Stimulated activated naive CD8-positive, alpha-beta T cell treated with anti-CD3 and anti-CD28 coated beads, Interleukin-15, amount 100 ng/mL, for 72 hours (primary cell): ENCODE data around the gene MRPL24.

Experiments used
- ATAC-seq: fragments of 150-1000 bp; cut with Tn5 transposase; 2 replicates; pipeline ENCODE4 v1.10.0; 2021; ENCODE audit warnings: mild to moderate bottlenecking, moderate library complexity
- DNase-seq, 2 donors: peaks; one replicate each; pipeline ENCODE4 v3.0.0; 2021 to 2022
- H3K27ac Mint-ChIP-seq, 2 donors: one replicate each; pipeline ENCODE4 v1.8.0; 2022; ENCODE audit warnings: mild to moderate bottlenecking in 2 of 2, mixed read lengths in 2 of 2, moderate library complexity in 2 of 2
- H3K27me3 Mint-ChIP-seq: one replicate; pipeline ENCODE4 v1.8.0; 2022; ENCODE audit warnings: mixed read lengths
- H3K4me1 Mint-ChIP-seq: one replicate; pipeline ENCODE4 v1.8.0; 2022; ENCODE audit warnings: mild to moderate bottlenecking, mixed read lengths
- H3K4me3 Mint-ChIP-seq, 2 donors: one replicate each; pipeline ENCODE4 v1.8.0; 2022; ENCODE audit warnings: mild to moderate bottlenecking in 2 of 2, mixed read lengths in 2 of 2, moderate library complexity in 1 of 2
- H3K9me3 Mint-ChIP-seq, 2 donors: one replicate each; pipeline ENCODE4 v1.8.0; 2022; ENCODE audit warnings: mixed read lengths in 2 of 2

Gene MRPL24

DNA sequence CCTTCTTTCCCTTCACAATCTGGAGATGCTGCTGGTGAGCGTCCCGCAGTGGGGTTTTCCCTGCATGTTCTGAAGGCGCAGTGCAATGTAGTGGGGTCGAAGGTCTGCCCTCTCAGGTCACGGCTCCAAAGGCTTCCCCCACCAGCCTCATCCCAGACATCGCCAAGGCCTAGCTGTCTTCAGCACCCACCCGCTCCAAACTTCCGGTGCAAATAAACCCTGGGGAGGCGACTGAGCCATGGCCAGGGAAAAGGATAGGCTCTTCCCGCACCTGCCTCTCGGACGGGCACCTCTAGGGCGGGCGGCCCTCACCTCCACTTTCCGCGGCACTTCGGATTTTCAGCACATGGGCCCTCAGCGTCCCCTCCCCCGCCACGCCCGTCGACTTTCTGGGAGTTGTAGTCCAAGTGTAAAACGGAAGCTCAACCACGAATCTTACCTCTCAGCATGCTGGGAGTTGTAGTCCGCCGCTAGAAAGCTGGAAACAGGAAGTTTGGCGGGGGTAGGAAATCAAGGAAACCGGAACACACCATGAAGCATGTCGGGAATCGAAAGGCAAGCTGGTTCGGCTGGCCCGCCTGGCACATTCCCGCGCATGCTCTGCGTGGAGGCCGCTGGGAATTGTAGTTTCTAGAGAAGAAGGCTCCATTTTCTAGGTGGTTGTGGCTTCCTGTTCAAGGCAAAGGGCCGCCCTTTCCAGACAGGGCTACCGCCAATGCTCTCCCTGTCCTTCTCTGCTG, at the start of gene MRPL24:
Gene MRPL24 (minus strand): TSS at position 348 of the 740 bp plus-strand sequence. CDS start 2,384 bp downstream, outside the sequence.
- Mint-ChIP-seq H3K27ac (peak within 1 kb of the TSS; percentile 97 to 98), H3K4me3 (peak within 1 kb of the TSS; percentile 95 to 98), H3K9me3 (no peaks in the 10 kb centered on the region), H3K27me3 (no peaks in the 10 kb centered on the region), H3K4me1 (peaks cover 67% of the 10 kb centered on the region)
- peak; percentile 90 for ATAC-seq
- DNase-seq, result peak; percentile 94 to 98

DNA sequence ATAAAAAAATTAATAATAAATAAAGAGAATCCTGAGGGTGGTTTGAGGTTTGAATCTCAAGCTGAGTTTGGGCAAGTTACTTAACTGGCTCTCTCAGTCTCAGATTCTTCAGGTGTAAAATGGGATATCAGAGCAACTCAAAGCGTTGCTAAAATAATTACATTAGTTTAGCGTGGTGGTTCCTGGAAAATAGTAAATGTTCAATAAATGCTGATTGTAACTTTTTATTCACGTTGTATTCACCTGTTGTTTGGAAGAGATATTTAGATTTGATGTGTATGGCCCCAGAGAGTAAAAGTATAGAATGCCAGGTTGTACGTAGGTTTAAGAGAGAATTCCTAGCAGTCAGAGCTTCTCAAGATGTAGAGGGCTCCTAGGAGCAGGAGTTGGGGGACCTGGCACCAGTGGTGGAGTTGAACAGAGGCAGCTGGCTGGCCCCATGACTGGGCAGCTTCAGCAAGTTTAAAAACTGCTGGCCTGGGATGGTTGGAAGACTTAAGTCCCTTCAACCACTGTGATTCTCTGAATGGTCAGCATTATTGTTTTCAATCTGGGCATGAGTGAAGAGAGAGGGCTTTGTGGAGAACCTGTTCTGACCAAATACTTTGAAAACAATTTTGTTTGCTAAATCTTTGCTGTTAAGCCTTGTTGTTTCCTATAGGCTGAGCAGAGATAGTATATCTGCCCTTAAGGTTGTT, 48.9 kb upstream of the MRPL24 start:
- no peak for ATAC-seq
- no peak overlapping the region for H3K4me3 Mint-ChIP-seq
- H3K9me3 Mint-ChIP-seq, result no peaks in the 10 kb centered on the region
- H3K4me1 Mint-ChIP-seq, result peaks cover 11% of the 10 kb centered on the region
- DNase-seq, result no peak
- no peak overlapping the region for H3K27ac Mint-ChIP-seq
- no peaks in the 10 kb centered on the region for H3K27me3 Mint-ChIP-seq

DNA sequence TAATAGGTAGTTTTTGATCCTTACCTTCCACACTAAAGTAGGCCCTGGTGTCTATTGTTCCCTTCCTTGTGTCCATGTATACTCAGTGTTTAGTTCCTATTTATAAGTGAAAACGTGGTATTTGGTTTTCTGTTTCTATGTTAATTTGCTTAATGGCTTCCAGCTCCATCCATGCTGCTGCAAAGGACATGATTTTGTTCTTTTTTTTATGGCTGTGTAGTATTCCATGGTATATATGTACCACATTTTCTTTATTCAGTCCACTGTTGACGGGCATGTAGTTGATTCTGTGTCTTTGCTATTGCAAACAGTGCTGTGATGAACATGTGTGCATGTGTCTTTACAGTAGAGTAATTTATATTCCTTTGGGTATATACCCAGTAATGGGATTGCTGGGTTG, 47.2 kb upstream of the MRPL24 start:
- ATAC-seq (no peak), DNase-seq (no peak)
- Mint-ChIP-seq H3K9me3 (no peaks in the 10 kb centered on the region), H3K27me3 (no peaks in the 10 kb centered on the region), H3K4me1 (peaks cover 11% of the 10 kb centered on the region), H3K27ac (no peak overlapping the region), H3K4me3 (no peak overlapping the region)

DNA sequence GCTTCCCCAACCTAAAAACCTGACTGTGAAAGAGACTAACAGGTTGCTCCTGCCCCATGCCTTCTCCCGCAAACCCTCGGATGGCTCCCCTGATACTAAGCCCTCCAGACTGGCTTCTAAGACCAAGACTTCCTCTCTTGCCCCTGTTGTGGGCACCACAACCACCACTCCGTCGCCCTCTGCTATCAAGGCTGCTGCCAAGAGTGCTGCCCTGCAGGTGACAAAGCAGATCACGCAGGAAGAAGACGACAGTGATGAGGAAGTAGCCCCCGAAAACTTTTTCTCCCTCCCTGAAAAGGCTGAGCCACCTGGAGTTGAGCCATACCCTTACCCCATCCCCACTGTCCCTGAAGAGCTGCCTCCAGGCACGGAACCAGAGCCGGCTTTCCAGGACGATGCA, 45.8 kb upstream of the MRPL24 start:
- ATAC-seq (no peak), DNase-seq (no peak)
- no peak overlapping the region for H3K4me3 Mint-ChIP-seq
- no peaks in the 10 kb centered on the region for H3K27me3 Mint-ChIP-seq
- H3K4me1 Mint-ChIP-seq, result peaks cover 14% of the 10 kb centered on the region
- no peaks in the 10 kb centered on the region for H3K9me3 Mint-ChIP-seq
- peak overlapping the region in 1 of 2 donors; percentile 79 for H3K27ac Mint-ChIP-seq

DNA sequence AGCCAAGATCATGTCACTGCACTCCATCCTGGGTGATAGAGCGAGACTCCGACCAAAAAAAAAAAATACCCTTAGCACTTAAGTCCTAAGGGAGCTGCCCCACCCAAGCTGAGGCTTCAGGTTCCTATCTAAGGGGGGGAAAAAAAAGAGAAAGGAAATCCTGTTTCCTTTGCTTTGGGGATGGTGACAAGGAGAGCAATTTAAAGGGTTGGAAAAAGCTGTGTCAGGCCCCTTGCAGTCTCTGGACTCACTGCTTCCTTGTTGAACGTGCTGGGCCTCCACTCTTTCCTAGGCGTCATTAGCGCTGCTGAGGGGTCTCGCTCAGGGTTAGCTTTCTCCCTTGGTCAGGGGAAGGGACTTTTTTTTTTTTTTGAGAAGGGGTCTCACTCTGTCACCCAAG, 44.6 kb upstream of the MRPL24 start:
- ATAC-seq (no peak), DNase-seq (no peak)
- H3K4me1 Mint-ChIP-seq, result peaks cover 24% of the 10 kb centered on the region
- no peak overlapping the region for H3K4me3 Mint-ChIP-seq
- H3K27ac Mint-ChIP-seq, result no peak overlapping the region
- H3K27me3 Mint-ChIP-seq, result no peaks in the 10 kb centered on the region
- no peaks in the 10 kb centered on the region for H3K9me3 Mint-ChIP-seq

DNA sequence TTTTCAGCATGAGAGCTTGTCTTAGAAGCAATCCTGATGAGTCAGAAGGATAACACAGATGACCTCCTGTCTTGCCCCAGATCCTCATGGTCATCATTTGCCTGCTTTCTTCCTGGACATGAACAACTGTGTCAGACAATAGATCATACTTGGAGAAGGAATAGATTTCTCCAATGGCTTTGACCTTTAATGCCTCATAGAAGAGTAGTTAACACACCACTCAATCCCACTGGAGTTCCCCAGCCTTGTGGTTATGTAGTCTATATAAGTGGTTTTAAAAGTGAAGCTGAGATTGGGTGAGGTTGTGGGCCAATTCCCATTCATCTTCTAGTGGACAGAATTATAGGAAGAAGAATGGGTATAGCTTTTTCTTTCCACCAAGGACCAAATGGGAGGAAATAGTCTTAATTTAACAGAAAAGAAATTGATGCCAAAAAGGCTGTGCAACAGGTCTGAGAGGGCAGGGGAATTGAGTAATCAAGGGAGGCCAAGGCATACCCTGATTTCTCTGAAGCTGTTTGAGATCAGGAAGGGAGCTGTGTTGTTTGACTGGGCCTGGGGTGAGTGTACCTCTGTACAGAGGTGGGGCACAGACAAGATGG, 40.8 kb upstream of the MRPL24 start:
- Mint-ChIP-seq H3K27me3 (no peaks in the 10 kb centered on the region), H3K4me3 (no peak overlapping the region), H3K9me3 (no peaks in the 10 kb centered on the region), H3K4me1 (peaks cover 39% of the 10 kb centered on the region), H3K27ac (peak overlapping the region in 1 of 2 donors; percentile 2)
- DNase-seq (no peak), ATAC-seq (no peak)

DNA sequence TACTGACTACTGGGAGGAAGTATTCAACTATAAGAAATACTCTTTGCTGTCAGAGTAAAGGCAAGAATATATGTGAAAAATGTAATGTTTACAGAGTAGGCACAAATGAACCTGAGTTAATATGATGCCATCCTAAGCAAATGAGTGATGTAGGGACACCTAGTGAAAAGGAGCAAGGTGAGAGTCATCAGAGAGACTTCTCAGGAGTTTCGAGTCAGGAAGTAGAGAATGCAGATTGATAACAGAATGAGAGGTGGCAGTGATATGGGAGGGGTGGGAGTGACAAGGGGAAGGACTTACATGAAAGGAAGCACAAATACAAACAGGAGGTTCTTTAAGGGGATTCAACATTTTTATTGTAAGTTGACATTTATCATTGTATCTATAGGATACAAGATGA, 36.7 kb upstream of the MRPL24 start:
- peaks cover 57% of the 10 kb centered on the region for H3K4me1 Mint-ChIP-seq

DNA sequence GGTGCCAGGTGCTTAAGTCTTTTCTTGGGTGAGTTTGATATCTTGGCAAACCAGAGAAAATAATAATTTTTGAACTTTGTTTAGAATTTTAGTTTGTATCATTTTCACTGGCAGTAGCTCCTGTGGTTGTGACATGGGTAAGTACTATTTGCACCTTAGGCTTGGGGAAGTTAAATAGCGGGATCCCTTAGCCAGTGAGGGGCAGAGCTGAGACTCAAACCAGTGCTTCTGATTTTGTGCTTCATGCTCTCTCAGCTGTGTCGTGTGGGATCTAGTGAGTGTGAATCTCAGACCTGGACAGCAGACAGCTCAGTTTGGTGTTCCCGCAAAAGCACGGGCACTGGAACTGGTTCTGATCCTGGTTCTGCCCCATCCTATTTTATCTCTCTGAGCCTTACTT, 36.1 kb upstream of the MRPL24 start:
- Mint-ChIP-seq H3K9me3 (no peaks in the 10 kb centered on the region), H3K27me3 (no peaks in the 10 kb centered on the region), H3K4me3 (no peak overlapping the region), H3K4me1 (peaks cover 62% of the 10 kb centered on the region), H3K27ac (peak overlapping the region in 1 of 2 donors; percentile 64)
- ATAC-seq, result no peak
- no peak for DNase-seq

More for the DNA sequence above, 36.7 kb upstream of the MRPL24 start:
- no peaks in the 10 kb centered on the region for H3K9me3 Mint-ChIP-seq
- no peak for ATAC-seq
- H3K27me3 Mint-ChIP-seq, result no peaks in the 10 kb centered on the region
- no peak overlapping the region for H3K27ac Mint-ChIP-seq
- no peak overlapping the region for H3K4me3 Mint-ChIP-seq
- no peak for DNase-seq

DNA sequence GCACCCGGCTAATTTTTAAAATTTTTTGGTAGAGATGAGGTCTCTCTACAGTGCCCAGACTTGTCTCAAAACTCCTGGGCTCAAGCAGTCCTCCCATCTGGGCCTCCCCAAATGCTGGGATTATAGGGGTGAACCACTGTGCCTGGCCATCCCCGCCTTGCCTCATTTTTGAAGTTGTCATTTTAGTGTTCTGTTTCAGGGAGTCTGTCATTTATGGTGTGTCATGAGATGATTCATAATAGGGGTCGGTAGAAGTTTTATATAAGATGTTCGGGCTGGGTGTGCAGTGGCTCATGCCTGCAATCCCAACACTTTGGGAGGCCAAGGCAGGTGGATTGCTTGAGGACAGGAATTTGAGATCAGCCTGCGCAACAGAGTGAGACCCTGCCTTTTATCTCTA, 34.9 kb upstream of the MRPL24 start:
- Mint-ChIP-seq H3K27me3 (no peaks in the 10 kb centered on the region), H3K4me3 (no peak overlapping the region), H3K9me3 (no peaks in the 10 kb centered on the region), H3K27ac (peak overlapping the region in 1 of 2 donors; percentile 44), H3K4me1 (peaks cover 59% of the 10 kb centered on the region)
- DNase-seq (no peak), ATAC-seq (no peak)

DNA sequence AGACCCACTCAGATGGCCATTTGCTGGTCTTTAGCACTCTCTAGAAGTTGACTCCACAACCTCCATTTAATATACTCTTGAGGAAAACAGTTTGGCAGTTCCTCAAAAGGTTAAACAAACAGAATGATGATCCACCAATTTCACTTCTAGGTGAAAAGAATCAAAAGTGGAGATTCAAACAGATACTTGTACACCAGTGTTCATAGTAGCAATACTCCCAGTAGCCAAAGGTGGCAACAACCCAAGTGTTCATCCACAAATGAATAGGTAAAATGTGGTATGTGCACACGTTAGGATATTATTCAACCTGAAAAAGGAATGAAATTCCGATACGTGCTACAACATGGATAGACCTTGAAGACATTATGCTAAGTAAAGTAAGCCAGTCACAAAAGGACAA, 32.7 kb upstream of the MRPL24 start:
- H3K4me1 Mint-ChIP-seq, result peaks cover 80% of the 10 kb centered on the region
- DNase-seq (no peak), ATAC-seq (peak; percentile 52)
- no peaks in the 10 kb centered on the region for H3K9me3 Mint-ChIP-seq
- H3K27me3 Mint-ChIP-seq, result no peaks in the 10 kb centered on the region
- no peak overlapping the region for H3K27ac Mint-ChIP-seq
- H3K4me3 Mint-ChIP-seq, result peak overlapping the region in 1 of 2 donors; percentile 9

DNA sequence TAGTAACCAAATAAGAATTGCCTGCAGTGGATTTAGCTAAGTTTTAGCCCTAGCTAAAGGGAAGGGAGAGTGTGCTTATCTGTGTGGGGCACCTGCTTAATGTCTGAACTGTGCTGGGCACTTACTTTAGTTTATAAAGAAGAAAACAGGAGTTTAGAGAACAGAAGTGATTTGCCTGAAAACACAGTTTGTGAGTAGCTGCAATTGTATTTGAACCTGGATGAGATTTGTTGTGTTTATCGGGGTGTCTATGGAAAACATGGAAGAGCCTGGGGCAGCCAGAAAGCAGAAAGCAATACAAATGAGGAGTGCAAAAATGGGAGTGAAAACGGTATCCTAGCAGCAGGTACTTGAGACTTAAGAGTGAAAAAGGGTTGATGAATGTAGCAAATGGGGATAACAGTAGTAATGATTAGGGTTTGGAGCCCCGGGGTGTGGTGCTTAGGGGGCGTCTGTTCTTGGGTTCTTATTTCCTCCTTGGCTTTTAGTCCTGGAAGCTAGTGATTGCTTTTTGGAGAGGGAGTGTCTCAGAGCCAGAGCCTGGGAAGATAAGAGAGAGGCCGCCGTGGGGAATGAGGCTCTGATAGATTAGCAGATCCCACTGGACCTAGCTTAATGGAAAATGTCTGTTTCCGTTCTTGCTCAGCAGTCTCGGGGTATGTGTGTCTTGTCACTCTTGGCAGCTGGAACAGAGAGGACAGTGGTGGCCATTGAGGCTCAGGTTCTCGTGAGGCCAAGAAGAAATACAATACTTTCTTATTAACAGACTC, 32.0 kb upstream of the MRPL24 start:
- no peak for ATAC-seq
- Mint-ChIP-seq H3K4me3 (no peak overlapping the region), H3K27ac (peak overlapping the region in 1 of 2 donors; percentile 74), H3K9me3 (no peaks in the 10 kb centered on the region), H3K27me3 (no peaks in the 10 kb centered on the region), H3K4me1 (peaks cover 78% of the 10 kb centered on the region)
- DNase-seq, result no peak

DNA sequence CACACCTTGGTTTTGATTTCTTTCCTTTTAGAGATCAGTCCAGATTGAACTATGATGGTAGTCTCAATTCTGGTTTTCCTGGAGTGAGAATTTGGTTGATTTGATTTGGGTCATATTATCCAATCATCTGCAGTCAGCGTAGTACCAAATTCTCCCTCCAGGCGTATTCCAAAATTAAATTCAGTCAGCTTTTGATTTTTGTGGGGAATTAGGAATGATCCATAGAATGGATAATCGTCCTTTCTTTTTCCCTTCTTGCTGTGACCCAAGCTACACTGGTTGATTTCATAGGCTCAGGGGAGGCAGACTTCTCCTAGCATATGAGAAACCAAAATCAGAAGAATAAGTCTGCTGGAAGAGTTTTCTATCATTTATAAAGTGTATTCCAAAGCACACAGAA, 31.3 kb upstream of the MRPL24 start:
- no peak for ATAC-seq
- peak overlapping the region in 1 of 2 donors; percentile 50 for H3K27ac Mint-ChIP-seq
- peaks cover 71% of the 10 kb centered on the region for H3K4me1 Mint-ChIP-seq
- no peak overlapping the region for H3K4me3 Mint-ChIP-seq
- H3K27me3 Mint-ChIP-seq, result no peaks in the 10 kb centered on the region
- no peak for DNase-seq
- no peaks in the 10 kb centered on the region for H3K9me3 Mint-ChIP-seq

DNA sequence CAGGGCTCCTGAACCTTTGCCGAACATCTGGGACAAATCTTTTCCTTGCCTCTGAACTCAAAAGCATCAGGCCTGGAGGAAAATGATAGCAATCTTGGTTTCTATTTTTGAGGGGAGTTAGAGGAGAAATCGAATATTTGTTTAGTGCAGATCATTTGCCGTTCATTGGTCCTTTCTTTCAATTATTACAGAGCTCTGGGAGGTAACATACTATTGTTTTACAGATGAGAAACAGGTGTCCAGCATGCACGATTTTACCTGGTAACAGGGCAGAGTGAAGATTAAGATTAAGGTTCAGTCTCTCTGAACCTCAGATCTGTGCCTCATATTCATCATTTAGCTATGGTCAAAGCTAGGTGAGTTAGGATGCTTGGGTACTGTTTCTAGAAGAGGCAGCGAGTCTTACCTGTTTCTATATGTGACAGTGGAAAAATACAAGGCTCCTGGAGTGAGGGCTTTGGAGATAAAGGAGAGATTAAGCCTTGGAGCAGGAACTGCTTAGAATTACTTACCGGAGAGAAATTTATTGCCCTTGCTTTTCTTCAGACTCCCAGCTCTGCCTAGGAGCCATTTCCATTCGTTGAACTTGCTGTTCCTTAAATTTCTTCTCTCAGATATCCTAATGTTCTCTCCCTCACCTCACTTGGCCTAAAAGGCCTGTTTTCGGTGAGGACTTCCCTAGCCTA, 27.9 kb upstream of the MRPL24 start:
- ATAC-seq, result no peak
- DNase-seq, result no peak
- H3K27me3 Mint-ChIP-seq, result no peaks in the 10 kb centered on the region
- no peaks in the 10 kb centered on the region for H3K9me3 Mint-ChIP-seq
- H3K4me1 Mint-ChIP-seq, result peaks cover 62% of the 10 kb centered on the region
- H3K4me3 Mint-ChIP-seq, result no peak overlapping the region
- H3K27ac Mint-ChIP-seq, result no peak overlapping the region

DNA sequence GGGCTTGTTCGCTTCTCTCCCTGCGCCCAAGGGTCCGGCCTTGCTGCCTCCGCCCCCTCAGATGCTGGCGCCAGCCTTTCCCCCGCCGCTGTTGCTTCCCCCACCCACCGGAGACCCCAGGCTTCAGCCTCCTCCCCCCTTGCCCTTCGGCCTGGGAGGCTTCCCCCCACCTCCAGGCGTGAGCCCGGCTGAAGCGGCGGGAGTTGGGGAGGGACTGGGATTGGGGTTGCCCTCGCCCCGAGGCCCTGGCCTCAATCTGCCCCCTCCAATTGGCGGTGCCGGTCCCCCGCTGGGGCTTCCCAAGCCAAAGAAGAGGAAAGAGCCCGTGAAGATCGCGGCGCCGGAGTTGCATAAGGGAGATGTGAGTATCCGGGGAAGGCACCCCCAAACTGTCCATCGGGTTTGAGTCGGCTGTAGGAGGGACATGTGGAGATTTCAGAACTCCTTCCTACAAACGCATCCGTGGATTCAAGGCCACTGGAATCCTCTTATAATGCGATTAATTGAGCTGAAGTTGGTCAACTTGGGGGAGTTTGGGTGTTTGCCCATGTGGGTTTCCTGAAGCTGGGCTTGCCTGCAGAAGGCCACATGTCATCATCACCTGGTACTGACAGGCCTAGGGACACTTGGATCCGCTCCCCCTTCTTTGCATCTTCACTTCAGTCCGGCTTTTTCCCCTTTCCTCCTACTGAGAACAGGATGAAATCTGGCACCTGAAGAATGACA, 27.2 kb upstream of the MRPL24 start:
- H3K27ac Mint-ChIP-seq, result no peak overlapping the region
- H3K9me3 Mint-ChIP-seq, result no peaks in the 10 kb centered on the region
- no peaks in the 10 kb centered on the region for H3K27me3 Mint-ChIP-seq
- ATAC-seq (peak; percentile 24), DNase-seq (peak in 1 of 2 donors; percentile 73)
- H3K4me3 Mint-ChIP-seq, result no peak overlapping the region
- peaks cover 55% of the 10 kb centered on the region for H3K4me1 Mint-ChIP-seq
